ENCODE data around the gene MAT2A.

- TF ChIP-seq, protein P1, sequence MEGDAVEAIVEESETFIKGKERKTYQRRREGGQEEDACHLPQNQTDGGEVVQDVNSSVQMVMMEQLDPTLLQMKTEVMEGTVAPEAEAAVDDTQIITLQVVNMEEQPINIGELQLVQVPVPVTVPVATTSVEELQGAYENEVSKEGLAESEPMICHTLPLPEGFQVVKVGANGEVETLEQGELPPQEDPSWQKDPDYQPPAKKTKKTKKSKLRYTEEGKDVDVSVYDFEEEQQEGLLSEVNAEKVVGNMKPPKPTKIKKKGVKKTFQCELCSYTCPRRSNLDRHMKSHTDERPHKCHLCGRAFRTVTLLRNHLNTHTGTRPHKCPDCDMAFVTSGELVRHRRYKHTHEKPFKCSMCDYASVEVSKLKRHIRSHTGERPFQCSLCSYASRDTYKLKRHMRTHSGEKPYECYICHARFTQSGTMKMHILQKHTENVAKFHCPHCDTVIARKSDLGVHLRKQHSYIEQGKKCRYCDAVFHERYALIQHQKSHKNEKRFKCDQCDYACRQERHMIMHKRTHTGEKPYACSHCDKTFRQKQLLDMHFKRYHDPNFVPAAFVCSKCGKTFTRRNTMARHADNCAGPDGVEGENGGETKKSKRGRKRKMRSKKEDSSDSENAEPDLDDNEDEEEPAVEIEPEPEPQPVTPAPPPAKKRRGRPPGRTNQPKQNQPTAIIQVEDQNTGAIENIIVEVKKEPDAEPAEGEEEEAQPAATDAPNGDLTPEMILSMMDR (IDR thresholded peaks at IDR 0.05): peak; percentile 87 to 95 (median 88)
- TF ChIP-seq EP300 (IDR thresholded peaks at IDR 0.05): peak in 1 of 2 donors; percentile 37
- no peak for TF ChIP-seq POLR2A (IDR thresholded peaks at IDR 0.05)
Measured at GRCh38 chr2:85551698-85552678, 13.0 kb downstream of the MAT2A start.

All from tibial nerve (tissue), 4 donors.